Osteoblast (primary cell): ENCODE measurements around the gene ZNF630. TPM values are rescaled to one million over a fixed set of nuclear protein-coding genes. Genes with fewer than 3 reads are reported as not detected.

Source experiments
- DNase-seq: peaks from one replicate; pipeline ENCODE4 v3.0.0; 2011; ENCODE audit warnings: low spot score, mixed read lengths; ENCODE audit not compliant: insufficient read length; ENCODE audit errors: missing footprints
- H2AFZ ChIP-seq: 2 replicates; pipeline ENCODE4 v1.6.0; 2011; ENCODE audit warnings: mild to moderate bottlenecking, low read length
- H3K27ac ChIP-seq: 2 replicates; pipeline ENCODE4 v1.5.1; 2011; ENCODE audit warnings: mild to moderate bottlenecking, low read depth, low read length, moderate library complexity
- H3K27me3 ChIP-seq: 2 replicates; pipeline ENCODE4 v1.6.0; 2012; ENCODE audit warnings: mild to moderate bottlenecking, control low read depth, inconsistent platforms, low read length, moderate library complexity; ENCODE audit not compliant: insufficient read depth
- H3K36me3 ChIP-seq: 2 replicates; pipeline ENCODE4 v1.5.1; 2011; ENCODE audit warnings: mild to moderate bottlenecking, low read length, control low read depth, moderate library complexity; ENCODE audit not compliant: insufficient read depth
- H3K4me1 ChIP-seq: 2 replicates; pipeline ENCODE4 v1.5.1; 2011; ENCODE audit warnings: mild to moderate bottlenecking, low read length, control low read depth, moderate library complexity; ENCODE audit not compliant: insufficient read depth
- H3K4me2 ChIP-seq: 2 replicates; pipeline ENCODE4 v1.6.0; 2011; ENCODE audit warnings: mild to moderate bottlenecking, low read length; ENCODE audit not compliant: insufficient read depth
- H3K4me3 ChIP-seq: fragments of 200-600 bp; sonication (generic); 3 replicates; pipeline ENCODE4 v1.5.1; 2012; ENCODE audit warnings: mild to moderate bottlenecking, low read length, inconsistent platforms; ENCODE audit not compliant: insufficient read depth
- H3K79me2 ChIP-seq: 2 replicates; pipeline ENCODE4 v1.6.0; 2012; ENCODE audit warnings: mild to moderate bottlenecking, low read length, control low read depth, inconsistent platforms; ENCODE audit not compliant: insufficient read depth
- H3K9me3 ChIP-seq: 2 replicates; pipeline ENCODE4 v1.5.1; 2011; ENCODE audit warnings: low read depth, low read length, control low read depth
- H4K20me1 ChIP-seq: 2 replicates; pipeline ENCODE4 v1.6.0; 2012; ENCODE audit warnings: mild to moderate bottlenecking, low read length, control low read depth; ENCODE audit not compliant: insufficient read depth
- total RNA-seq: library from RNA; depleted of rRNA; stranded (reverse); fragments of >200 nt; gene quantifications from 2 replicates; pipeline ENCODE4 v1.2.3, GENCODE V29; 2012
- TF ChIP-seq, protein P1 (sequence below): IDR thresholded peaks from 2 replicates; pipeline ENCODE4 v1.5.1; 2011; ENCODE audit warnings: mild to moderate bottlenecking, low read depth, low read length, moderate library complexity; ENCODE audit errors: extremely low read depth

The ZNF630 gene
- total RNA-seq, 1 donor, result 0.72 TPM

DNA sequence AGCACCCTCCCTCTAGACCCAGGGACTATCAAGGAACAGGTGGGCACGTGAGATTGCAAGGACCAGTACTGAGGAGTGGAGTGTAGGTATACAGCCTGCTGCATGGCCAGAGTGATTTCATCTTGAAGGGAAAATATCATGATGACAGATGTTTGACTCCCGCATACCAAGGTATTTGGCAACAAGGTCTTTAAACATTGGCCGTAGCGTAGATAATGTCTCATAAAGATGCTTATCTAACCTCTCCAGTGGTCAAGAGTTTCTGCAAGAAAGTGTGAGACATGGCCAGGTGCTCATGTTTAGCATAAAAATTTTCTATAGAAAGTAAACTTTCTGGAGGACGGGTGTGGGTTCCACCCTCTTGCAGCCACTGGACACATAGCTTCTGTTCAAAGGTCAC is 18.7 kb upstream of the ZNF630 start:
- Histone ChIP-seq H3K27me3 (peaks cover 6% of the 10 kb centered on the region), H2AFZ (no peak overlapping the region), H3K36me3 (no peaks in the 10 kb centered on the region), H3K4me2 (no peak overlapping the region), H4K20me1 (no peaks in the 10 kb centered on the region), H3K27ac (no peak overlapping the region), H3K79me2 (no peaks in the 10 kb centered on the region), H3K9me3 (no peaks in the 10 kb centered on the region), H3K4me3 (no peak overlapping the region), H3K4me1 (no peaks in the 10 kb centered on the region)
- DNase-seq, result no peak
- TF ChIP-seq, protein P1, sequence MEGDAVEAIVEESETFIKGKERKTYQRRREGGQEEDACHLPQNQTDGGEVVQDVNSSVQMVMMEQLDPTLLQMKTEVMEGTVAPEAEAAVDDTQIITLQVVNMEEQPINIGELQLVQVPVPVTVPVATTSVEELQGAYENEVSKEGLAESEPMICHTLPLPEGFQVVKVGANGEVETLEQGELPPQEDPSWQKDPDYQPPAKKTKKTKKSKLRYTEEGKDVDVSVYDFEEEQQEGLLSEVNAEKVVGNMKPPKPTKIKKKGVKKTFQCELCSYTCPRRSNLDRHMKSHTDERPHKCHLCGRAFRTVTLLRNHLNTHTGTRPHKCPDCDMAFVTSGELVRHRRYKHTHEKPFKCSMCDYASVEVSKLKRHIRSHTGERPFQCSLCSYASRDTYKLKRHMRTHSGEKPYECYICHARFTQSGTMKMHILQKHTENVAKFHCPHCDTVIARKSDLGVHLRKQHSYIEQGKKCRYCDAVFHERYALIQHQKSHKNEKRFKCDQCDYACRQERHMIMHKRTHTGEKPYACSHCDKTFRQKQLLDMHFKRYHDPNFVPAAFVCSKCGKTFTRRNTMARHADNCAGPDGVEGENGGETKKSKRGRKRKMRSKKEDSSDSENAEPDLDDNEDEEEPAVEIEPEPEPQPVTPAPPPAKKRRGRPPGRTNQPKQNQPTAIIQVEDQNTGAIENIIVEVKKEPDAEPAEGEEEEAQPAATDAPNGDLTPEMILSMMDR, result no peak

DNA sequence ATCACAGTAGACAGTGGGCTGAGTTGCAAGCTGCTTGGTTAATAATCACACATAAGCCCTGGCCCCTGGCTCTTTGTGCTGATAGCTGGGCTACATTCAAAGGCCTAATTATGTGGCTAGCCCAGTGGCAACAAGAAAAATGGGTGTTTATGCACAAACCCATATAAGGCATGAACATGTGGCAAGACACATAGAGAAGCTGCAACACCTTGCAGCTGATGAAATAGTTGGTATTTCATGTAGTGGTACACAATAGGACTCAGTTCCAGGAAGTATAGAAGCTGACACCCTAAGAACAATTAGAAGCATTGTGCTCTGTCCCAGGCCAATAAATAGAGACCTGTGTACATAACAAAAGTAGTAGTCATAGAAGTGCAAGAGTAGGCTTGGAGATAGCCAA is 14.6 kb upstream of the ZNF630 start:
- no peak overlapping the region for H3K4me3 ChIP-seq
- H3K27ac ChIP-seq, result no peak overlapping the region
- DNase-seq, result no peak
- H3K79me2 ChIP-seq, result no peaks in the 10 kb centered on the region
- no peaks in the 10 kb centered on the region for H3K36me3 ChIP-seq
- H2AFZ ChIP-seq, result no peak overlapping the region
- H3K27me3 ChIP-seq, result peaks cover 6% of the 10 kb centered on the region
- no peaks in the 10 kb centered on the region for H3K4me1 ChIP-seq
- no peaks in the 10 kb centered on the region for H4K20me1 ChIP-seq
- TF ChIP-seq, protein P1, result no peak
- no peaks in the 10 kb centered on the region for H3K9me3 ChIP-seq
- no peak overlapping the region for H3K4me2 ChIP-seq

DNA sequence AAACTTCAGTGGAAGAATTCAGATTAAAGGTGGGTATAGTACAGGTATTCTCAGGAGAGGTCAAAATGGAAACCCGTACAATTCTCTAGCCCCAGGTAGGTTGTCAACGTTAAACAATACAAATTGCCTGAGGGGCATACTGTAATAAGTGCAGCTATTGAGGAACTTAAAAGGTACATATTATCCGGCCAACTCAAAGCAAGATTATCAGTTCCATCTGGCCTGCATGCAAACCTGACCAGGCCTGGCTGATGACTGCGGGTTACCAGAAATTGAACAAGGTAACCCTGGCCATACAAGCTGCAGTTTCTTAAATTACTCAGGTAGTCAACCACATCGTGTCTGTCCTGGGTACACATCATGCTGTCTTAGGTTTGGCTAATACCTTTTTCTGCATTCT is 12.3 kb upstream of the ZNF630 start:
- no peak overlapping the region for H2AFZ ChIP-seq
- no peaks in the 10 kb centered on the region for H3K79me2 ChIP-seq
- no peak overlapping the region for H3K4me3 ChIP-seq
- DNase-seq, result no peak
- no peaks in the 10 kb centered on the region for H3K36me3 ChIP-seq
- no peak overlapping the region for H3K27ac ChIP-seq
- no peak overlapping the region for H3K4me2 ChIP-seq
- H4K20me1 ChIP-seq, result no peaks in the 10 kb centered on the region
- TF ChIP-seq, protein P1, result no peak
- no peaks in the 10 kb centered on the region for H3K4me1 ChIP-seq
- peaks cover 6% of the 10 kb centered on the region for H3K27me3 ChIP-seq
- no peaks in the 10 kb centered on the region for H3K9me3 ChIP-seq

DNA sequence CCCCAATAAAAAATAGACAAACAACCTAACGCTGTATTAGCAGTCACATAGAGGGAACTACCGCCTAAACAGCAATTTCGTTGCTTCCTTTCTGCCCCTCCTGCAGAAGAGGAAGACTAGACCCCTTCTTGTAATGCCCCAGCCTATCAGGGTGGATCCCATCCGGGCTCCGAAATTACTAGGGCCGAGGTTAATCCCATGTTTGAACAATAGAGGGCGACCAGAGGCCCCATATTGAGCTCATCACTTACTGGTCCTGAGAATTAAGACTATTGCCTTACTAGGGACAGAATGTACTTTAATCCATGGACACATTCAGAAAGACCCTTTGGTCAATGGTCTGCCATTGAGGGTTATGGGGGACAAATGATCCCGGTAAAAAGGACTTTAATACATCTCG is 11.8 kb upstream of the ZNF630 start:
- Histone ChIP-seq H3K27ac (no peak overlapping the region), H2AFZ (no peak overlapping the region), H3K27me3 (peaks cover 6% of the 10 kb centered on the region), H3K4me1 (no peaks in the 10 kb centered on the region), H3K4me3 (no peak overlapping the region), H3K79me2 (no peaks in the 10 kb centered on the region), H3K36me3 (no peaks in the 10 kb centered on the region), H3K4me2 (no peak overlapping the region), H3K9me3 (no peaks in the 10 kb centered on the region), H4K20me1 (no peaks in the 10 kb centered on the region)
- peak; percentile 80 for DNase-seq
- TF ChIP-seq, protein P1, result peak; percentile 68
